ENCODE measurements around the gene ANKAR.

DNA sequence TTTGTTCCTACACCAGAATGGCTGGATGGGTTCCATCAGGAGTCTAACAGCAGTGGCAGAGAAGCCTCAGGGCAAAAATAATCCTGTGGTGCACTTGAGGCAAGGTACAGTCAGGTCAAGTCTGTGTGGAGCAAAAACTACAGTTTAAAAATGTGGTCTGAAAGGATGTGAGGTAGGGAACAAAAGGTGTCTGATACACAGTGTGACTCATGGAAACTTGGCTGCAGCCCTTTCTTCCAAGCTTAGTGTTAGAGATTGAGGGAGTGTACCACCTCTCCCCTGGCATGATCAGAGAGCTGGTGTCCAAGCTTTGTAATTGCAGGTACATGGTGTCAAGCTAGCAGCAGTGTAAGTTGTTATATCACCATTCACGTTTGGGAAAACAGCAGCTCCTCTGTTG lies 8.9 kb downstream of the ANKAR start:
- TF ChIP-seq KDM1A (IDR thresholded peaks at IDR 0.05; ENCODE audit: borderline replicate concordance, low read length) (no peak), JUND (IDR thresholded peaks at IDR 0.05; ENCODE audit: low read length) (no peak), NRF1 (IDR thresholded peaks at IDR 0.05; ENCODE audit: low read depth, low read length) (no peak), RXRA (IDR thresholded peaks at IDR 0.05; ENCODE audit: insufficient read depth, low read depth, low read length) (no peak), POLR2A (IDR thresholded peaks at IDR 0.05; ENCODE audit: control extremely low read depth in 1 of 2, low read depth in 2 of 2, low read length in 2 of 2) (no peak)
- TF ChIP-seq, protein P1, sequence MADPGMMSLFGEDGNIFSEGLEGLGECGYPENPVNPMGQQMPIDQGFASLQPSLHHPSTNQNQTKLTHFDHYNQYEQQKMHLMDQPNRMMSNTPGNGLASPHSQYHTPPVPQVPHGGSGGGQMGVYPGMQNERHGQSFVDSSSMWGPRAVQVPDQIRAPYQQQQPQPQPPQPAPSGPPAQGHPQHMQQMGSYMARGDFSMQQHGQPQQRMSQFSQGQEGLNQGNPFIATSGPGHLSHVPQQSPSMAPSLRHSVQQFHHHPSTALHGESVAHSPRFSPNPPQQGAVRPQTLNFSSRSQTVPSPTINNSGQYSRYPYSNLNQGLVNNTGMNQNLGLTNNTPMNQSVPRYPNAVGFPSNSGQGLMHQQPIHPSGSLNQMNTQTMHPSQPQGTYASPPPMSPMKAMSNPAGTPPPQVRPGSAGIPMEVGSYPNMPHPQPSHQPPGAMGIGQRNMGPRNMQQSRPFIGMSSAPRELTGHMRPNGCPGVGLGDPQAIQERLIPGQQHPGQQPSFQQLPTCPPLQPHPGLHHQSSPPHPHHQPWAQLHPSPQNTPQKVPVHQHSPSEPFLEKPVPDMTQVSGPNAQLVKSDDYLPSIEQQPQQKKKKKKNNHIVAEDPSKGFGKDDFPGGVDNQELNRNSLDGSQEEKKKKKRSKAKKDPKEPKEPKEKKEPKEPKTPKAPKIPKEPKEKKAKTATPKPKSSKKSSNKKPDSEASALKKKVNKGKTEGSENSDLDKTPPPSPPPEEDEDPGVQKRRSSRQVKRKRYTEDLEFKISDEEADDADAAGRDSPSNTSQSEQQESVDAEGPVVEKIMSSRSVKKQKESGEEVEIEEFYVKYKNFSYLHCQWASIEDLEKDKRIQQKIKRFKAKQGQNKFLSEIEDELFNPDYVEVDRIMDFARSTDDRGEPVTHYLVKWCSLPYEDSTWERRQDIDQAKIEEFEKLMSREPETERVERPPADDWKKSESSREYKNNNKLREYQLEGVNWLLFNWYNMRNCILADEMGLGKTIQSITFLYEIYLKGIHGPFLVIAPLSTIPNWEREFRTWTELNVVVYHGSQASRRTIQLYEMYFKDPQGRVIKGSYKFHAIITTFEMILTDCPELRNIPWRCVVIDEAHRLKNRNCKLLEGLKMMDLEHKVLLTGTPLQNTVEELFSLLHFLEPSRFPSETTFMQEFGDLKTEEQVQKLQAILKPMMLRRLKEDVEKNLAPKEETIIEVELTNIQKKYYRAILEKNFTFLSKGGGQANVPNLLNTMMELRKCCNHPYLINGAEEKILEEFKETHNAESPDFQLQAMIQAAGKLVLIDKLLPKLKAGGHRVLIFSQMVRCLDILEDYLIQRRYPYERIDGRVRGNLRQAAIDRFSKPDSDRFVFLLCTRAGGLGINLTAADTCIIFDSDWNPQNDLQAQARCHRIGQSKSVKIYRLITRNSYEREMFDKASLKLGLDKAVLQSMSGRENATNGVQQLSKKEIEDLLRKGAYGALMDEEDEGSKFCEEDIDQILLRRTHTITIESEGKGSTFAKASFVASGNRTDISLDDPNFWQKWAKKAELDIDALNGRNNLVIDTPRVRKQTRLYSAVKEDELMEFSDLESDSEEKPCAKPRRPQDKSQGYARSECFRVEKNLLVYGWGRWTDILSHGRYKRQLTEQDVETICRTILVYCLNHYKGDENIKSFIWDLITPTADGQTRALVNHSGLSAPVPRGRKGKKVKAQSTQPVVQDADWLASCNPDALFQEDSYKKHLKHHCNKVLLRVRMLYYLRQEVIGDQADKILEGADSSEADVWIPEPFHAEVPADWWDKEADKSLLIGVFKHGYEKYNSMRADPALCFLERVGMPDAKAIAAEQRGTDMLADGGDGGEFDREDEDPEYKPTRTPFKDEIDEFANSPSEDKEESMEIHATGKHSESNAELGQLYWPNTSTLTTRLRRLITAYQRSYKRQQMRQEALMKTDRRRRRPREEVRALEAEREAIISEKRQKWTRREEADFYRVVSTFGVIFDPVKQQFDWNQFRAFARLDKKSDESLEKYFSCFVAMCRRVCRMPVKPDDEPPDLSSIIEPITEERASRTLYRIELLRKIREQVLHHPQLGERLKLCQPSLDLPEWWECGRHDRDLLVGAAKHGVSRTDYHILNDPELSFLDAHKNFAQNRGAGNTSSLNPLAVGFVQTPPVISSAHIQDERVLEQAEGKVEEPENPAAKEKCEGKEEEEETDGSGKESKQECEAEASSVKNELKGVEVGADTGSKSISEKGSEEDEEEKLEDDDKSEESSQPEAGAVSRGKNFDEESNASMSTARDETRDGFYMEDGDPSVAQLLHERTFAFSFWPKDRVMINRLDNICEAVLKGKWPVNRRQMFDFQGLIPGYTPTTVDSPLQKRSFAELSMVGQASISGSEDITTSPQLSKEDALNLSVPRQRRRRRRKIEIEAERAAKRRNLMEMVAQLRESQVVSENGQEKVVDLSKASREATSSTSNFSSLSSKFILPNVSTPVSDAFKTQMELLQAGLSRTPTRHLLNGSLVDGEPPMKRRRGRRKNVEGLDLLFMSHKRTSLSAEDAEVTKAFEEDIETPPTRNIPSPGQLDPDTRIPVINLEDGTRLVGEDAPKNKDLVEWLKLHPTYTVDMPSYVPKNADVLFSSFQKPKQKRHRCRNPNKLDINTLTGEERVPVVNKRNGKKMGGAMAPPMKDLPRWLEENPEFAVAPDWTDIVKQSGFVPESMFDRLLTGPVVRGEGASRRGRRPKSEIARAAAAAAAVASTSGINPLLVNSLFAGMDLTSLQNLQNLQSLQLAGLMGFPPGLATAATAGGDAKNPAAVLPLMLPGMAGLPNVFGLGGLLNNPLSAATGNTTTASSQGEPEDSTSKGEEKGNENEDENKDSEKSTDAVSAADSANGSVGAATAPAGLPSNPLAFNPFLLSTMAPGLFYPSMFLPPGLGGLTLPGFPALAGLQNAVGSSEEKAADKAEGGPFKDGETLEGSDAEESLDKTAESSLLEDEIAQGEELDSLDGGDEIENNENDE (IDR thresholded peaks at IDR 0.05; ENCODE audit: insufficient replicate concordance, low read length): no peak
- TF ChIP-seq, protein P2, sequence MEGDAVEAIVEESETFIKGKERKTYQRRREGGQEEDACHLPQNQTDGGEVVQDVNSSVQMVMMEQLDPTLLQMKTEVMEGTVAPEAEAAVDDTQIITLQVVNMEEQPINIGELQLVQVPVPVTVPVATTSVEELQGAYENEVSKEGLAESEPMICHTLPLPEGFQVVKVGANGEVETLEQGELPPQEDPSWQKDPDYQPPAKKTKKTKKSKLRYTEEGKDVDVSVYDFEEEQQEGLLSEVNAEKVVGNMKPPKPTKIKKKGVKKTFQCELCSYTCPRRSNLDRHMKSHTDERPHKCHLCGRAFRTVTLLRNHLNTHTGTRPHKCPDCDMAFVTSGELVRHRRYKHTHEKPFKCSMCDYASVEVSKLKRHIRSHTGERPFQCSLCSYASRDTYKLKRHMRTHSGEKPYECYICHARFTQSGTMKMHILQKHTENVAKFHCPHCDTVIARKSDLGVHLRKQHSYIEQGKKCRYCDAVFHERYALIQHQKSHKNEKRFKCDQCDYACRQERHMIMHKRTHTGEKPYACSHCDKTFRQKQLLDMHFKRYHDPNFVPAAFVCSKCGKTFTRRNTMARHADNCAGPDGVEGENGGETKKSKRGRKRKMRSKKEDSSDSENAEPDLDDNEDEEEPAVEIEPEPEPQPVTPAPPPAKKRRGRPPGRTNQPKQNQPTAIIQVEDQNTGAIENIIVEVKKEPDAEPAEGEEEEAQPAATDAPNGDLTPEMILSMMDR (IDR thresholded peaks at IDR 0.05; ENCODE audit: control extremely low read depth in 1 of 3, insufficient read depth in 1 of 3, low read depth in 1 of 3, low read length in 3 of 3): no peak
- TF ChIP-seq, protein P3, sequence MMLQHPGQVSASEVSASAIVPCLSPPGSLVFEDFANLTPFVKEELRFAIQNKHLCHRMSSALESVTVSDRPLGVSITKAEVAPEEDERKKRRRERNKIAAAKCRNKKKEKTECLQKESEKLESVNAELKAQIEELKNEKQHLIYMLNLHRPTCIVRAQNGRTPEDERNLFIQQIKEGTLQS (IDR thresholded peaks at IDR 0.05; ENCODE audit: insufficient read depth, low read depth, low read length): no peak
- TF ChIP-seq, protein P4, sequence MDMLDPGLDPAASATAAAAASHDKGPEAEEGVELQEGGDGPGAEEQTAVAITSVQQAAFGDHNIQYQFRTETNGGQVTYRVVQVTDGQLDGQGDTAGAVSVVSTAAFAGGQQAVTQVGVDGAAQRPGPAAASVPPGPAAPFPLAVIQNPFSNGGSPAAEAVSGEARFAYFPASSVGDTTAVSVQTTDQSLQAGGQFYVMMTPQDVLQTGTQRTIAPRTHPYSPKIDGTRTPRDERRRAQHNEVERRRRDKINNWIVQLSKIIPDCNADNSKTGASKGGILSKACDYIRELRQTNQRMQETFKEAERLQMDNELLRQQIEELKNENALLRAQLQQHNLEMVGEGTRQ (IDR thresholded peaks at IDR 0.05; ENCODE audit: low read length): no peak
